ENCODE measurements around the gene PTPN1.
"Not testable (repeated sequence)": the region's sequence is repeated elsewhere in the genome, so short reads cannot be mapped to it uniquely, and the experiment has no call there.

The PTPN1 gene

DNA sequence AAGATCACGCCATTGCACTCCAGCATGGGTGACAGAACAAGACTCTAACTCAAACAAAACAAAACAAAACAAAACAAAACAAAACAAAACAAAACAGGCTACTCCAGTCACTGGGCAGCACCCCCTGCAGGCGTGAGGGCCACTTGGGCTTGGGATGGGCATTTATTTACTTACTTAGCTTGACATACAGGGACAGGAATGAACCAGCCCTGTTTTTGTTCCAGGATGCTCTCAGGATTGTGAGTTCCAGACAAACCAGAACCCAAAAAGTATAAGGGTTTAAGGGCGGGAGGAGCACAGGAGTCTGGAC, 4.0 kb upstream of the PTPN1 start:
- H3K27ac ChIP-seq (ENCODE audit: poor library complexity, severe bottlenecking): no peak overlapping the region
- peak; percentile 46 for DNase-seq (ENCODE audit: low spot score)
- no peak for ATAC-seq (ENCODE audit: low read depth)
- no peaks in the 10 kb centered on the region for H3K27me3 ChIP-seq (ENCODE audit: insufficient read depth, poor library complexity, severe bottlenecking)
- H3K9me3 ChIP-seq (ENCODE audit: severe bottlenecking): no peaks in the 10 kb centered on the region
- no peaks in the 10 kb centered on the region for H3K36me3 ChIP-seq (ENCODE audit: low read depth)
- peaks cover 4% of the 10 kb centered on the region for H3K4me1 ChIP-seq (ENCODE audit: insufficient read depth, poor library complexity, severe bottlenecking)
- H3K4me3 ChIP-seq (ENCODE audit: severe bottlenecking): no peak overlapping the region
- TF ChIP-seq, protein P1, sequence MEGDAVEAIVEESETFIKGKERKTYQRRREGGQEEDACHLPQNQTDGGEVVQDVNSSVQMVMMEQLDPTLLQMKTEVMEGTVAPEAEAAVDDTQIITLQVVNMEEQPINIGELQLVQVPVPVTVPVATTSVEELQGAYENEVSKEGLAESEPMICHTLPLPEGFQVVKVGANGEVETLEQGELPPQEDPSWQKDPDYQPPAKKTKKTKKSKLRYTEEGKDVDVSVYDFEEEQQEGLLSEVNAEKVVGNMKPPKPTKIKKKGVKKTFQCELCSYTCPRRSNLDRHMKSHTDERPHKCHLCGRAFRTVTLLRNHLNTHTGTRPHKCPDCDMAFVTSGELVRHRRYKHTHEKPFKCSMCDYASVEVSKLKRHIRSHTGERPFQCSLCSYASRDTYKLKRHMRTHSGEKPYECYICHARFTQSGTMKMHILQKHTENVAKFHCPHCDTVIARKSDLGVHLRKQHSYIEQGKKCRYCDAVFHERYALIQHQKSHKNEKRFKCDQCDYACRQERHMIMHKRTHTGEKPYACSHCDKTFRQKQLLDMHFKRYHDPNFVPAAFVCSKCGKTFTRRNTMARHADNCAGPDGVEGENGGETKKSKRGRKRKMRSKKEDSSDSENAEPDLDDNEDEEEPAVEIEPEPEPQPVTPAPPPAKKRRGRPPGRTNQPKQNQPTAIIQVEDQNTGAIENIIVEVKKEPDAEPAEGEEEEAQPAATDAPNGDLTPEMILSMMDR (IDR thresholded peaks at IDR 0.05; ENCODE audit: poor library complexity, severe bottlenecking): peak; percentile 26

DNA sequence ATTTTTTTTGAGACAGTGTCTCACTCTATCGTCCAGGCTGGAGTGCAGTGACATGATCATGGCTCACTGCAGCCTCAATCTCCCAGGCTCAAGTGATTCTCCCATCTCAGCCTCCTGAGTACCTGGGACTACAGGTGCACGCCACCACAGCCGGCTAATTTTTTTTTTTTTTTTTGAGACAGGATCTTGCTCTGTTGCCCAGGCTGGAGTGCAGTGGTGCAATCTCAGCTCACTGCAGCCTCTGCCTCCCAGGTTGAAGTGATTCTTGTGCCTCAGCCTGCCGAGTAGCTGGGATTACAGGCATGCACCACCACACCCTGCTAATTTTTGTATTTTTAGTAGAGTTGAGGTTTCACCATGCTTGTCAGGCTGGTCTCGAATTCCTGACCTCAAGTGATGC, 2.4 kb upstream of the PTPN1 start:
- not testable (repeated sequence) for H3K27me3 ChIP-seq (ENCODE audit: insufficient read depth, poor library complexity, severe bottlenecking); H3K27ac ChIP-seq (ENCODE audit: poor library complexity, severe bottlenecking); H3K4me3 ChIP-seq (ENCODE audit: severe bottlenecking); H3K9me3 ChIP-seq (ENCODE audit: severe bottlenecking); ATAC-seq (ENCODE audit: low read depth); H3K36me3 ChIP-seq (ENCODE audit: low read depth)
- peaks cover 12% of the 10 kb centered on the region for H3K4me1 ChIP-seq (ENCODE audit: insufficient read depth, poor library complexity, severe bottlenecking)
- peak; percentile 26 for DNase-seq (ENCODE audit: low spot score)

DNA sequence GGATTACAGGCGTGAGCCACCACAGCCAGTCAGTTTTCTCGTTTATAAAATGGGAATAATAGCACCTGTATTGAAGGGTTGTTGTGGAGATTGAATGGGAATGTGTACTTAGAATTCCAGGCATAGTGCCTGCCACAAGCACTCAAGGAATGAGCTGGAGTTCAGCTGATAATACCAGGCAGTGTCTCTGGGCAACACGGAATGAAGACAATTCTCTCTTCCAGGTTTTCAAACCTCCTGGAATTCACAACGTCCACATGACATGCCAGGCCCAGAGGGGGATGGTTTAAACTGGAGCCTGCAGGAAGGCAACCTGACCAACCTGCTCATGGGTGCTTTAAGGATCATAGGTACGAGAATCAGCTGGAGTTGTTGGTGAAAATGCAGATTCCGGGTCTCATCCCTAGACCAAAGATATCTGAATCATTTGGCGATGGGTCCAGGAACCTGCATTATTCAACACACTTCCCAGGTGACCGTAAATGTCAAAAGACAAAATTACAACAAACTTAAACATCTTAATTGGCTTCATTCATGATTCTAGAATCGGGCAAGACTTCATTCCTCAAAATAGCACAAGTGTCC, 1.9 kb upstream of the PTPN1 start:
- peaks cover 18% of the 10 kb centered on the region for H3K4me1 ChIP-seq (ENCODE audit: insufficient read depth, poor library complexity, severe bottlenecking)
- TF ChIP-seq, protein P1 (IDR thresholded peaks at IDR 0.05; ENCODE audit: poor library complexity, severe bottlenecking): no peak
- peak overlapping the region; percentile 88 for H3K27ac ChIP-seq (ENCODE audit: poor library complexity, severe bottlenecking)
- ATAC-seq (ENCODE audit: low read depth) (no peak), DNase-seq (ENCODE audit: low spot score) (peak; percentile 52)
- H3K36me3 ChIP-seq (ENCODE audit: low read depth): peaks cover 10% of the 10 kb centered on the region
- no peaks in the 10 kb centered on the region for H3K27me3 ChIP-seq (ENCODE audit: insufficient read depth, poor library complexity, severe bottlenecking)
- no peak overlapping the region for H3K4me3 ChIP-seq (ENCODE audit: severe bottlenecking)
- no peaks in the 10 kb centered on the region for H3K9me3 ChIP-seq (ENCODE audit: severe bottlenecking)

DNA sequence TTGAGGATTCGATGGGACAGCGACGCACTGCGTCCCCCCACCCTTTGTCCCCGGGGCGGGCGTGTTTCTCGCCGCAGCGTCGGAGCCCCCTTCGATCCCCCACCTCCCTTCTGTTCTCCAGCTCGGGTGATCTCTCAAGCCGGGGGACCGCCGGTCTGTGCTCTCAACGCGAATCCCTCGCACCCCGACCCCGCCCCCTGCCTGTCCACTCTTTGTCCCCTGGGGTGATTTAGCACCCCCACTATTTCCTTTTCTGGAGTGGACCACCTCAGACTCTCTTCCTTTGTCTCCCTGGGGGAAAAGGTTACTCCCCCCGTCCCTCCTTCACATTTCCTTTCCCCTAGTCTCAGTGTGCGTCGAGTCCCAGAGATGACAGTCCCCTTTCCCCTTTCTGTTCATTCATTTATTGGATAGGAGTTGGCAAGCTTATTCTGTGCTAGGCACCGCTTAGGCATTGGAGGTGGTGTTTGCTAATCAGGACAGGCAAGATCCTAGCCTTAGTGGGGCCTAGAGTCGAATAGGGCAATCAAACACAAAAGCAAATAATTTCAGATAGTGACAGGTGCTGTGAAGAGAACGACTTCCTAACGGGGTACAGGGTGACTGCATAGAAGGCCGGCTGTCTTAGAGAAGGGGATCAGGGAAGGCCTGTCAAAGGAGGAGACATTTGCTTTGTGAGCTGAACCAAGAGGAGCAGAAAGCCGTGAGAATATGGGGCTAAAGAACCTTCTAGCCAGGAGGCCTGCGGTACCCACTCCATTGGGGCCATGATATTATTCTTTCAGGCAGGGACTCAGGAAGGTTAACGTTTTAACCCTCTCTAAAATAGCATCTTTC, 741 bp downstream of the PTPN1 start:
- Histone ChIP-seq H3K4me1 (ENCODE audit: insufficient read depth, poor library complexity, severe bottlenecking) (peaks cover 42% of the 10 kb centered on the region), H3K27ac (ENCODE audit: poor library complexity, severe bottlenecking) (peak overlapping the region; percentile 88), H3K4me3 (ENCODE audit: severe bottlenecking) (peak overlapping the region; percentile 63), H3K27me3 (ENCODE audit: insufficient read depth, poor library complexity, severe bottlenecking) (no peaks in the 10 kb centered on the region), H3K36me3 (ENCODE audit: low read depth) (peaks cover 34% of the 10 kb centered on the region), H3K9me3 (ENCODE audit: severe bottlenecking) (no peaks in the 10 kb centered on the region)
- peak; percentile 1; the same call in 1 of the 3 replicates for ATAC-seq (ENCODE audit: low read depth)
- DNase-seq (ENCODE audit: low spot score): peak; percentile 88
- TF ChIP-seq, protein P1 (IDR thresholded peaks at IDR 0.05; ENCODE audit: poor library complexity, severe bottlenecking): no peak

DNA sequence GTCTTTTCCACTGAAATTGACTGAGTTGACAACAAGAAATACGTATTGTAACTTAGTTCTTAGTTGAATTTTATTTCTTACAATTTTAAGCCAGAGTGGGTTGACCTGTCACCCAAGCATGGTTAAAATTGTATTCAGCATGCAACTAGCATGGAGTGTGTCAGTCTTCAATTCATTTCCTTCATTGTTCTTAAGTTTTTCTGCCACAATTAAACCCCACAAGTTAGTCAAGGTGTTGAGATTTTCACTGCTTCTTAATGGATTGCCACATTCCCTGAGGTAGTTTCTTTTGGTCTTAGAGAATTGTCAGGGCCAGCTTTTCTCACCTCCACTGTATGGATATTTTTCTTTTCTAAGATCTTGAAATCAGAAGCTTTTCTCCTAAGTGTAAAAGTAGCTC, 2.1 kb downstream of the PTPN1 start:
- no peak for DNase-seq (ENCODE audit: low spot score)
- TF ChIP-seq, protein P1 (IDR thresholded peaks at IDR 0.05; ENCODE audit: poor library complexity, severe bottlenecking): no peak
- peak overlapping the region; percentile 63 for H3K4me3 ChIP-seq (ENCODE audit: severe bottlenecking)
- H3K9me3 ChIP-seq (ENCODE audit: severe bottlenecking): no peaks in the 10 kb centered on the region
- H3K27me3 ChIP-seq (ENCODE audit: insufficient read depth, poor library complexity, severe bottlenecking): no peaks in the 10 kb centered on the region
- H3K36me3 ChIP-seq (ENCODE audit: low read depth): peaks cover 38% of the 10 kb centered on the region
- H3K27ac ChIP-seq (ENCODE audit: poor library complexity, severe bottlenecking): peak overlapping the region; percentile 88
- ATAC-seq (ENCODE audit: low read depth): no peak
- peaks cover 56% of the 10 kb centered on the region for H3K4me1 ChIP-seq (ENCODE audit: insufficient read depth, poor library complexity, severe bottlenecking)

Measured in RWPE2 (cell line).